C4-2B (cell line): ENCODE measurements around the gene IFNL4.
"Not testable (repeated sequence)": the region's sequence is repeated elsewhere in the genome, so short reads cannot be mapped to it uniquely, and the experiment has no call there.

Experiments
- H3K27ac ChIP-seq: fragments of 450-650 bp; 2 replicates; pipeline ENCODE4 v1.5.1; 2017
- CTCF ChIP-seq: fragments of 450-650 bp; conservative IDR thresholded peaks from 2 replicates; pipeline ENCODE4 v1.5.1; 2017; ENCODE audit warnings: mild to moderate bottlenecking
- ZFX ChIP-seq: fragments of 450-650 bp; IDR thresholded peaks from 2 replicates; pipeline ENCODE4 v1.6.1; 2017

IFNL4 gene

GRCh38 chr19:39224910-39225309, 23.7 kb downstream of the IFNL4 start:
- H3K27ac ChIP-seq = no peak overlapping the region
- no peak for TF ChIP-seq ZFX
- no peak for TF ChIP-seq CTCF

- H3K27ac ChIP-seq = no peak overlapping the region
- TF ChIP-seq ZFX (no peak), CTCF (no peak)
Observed at GRCh38 chr19:39223703-39224279, 24.9 kb downstream of the IFNL4 start.

GRCh38 chr19:39219108-39219507, 29.5 kb downstream of the IFNL4 start:
- not testable (repeated sequence) for H3K27ac ChIP-seq

GRCh38 chr19:39218230-39219007, 30.2 kb downstream of the IFNL4 start:
- TF ChIP-seq ZFX (no peak), CTCF (no peak)

GRCh38 chr19:39217094-39217493, 31.6 kb downstream of the IFNL4 start:
- TF ChIP-seq ZFX = no peak
- TF ChIP-seq CTCF = no peak
- H3K27ac ChIP-seq = no peak overlapping the region

More at GRCh38 chr19:39218230-39219007, 30.2 kb downstream of the IFNL4 start:
- H3K27ac ChIP-seq = no peak overlapping the region

- H3K27ac ChIP-seq = not testable (repeated sequence)
Observed at GRCh38 chr19:39215323-39215722, 33.3 kb downstream of the IFNL4 start.

- TF ChIP-seq ZFX = no peak
- TF ChIP-seq CTCF = peak; percentile 48
- no peak overlapping the region for H3K27ac ChIP-seq
Observed at GRCh38 chr19:39212375-39212742, 36.3 kb downstream of the IFNL4 start.

GRCh38 chr19:39211731-39212374, 36.8 kb downstream of the IFNL4 start:
- H3K27ac ChIP-seq = no peak overlapping the region
- TF ChIP-seq CTCF (no peak), ZFX (no peak)
